Activated B cell treated with CpG ODN at 0.5 μM for 24 hours (primary cell): Measurements from ENCODE around the gene WBP1. TPM values are rescaled to one million over a fixed set of nuclear protein-coding genes. Genes with fewer than 3 reads are reported as not detected.

Source experiments
- ATAC-seq: fragments of 200-7000 bp; cut with Tn5 transposase; one replicate; pipeline ENCODE4 v1.10.0; 2021; ENCODE audit warnings: low read depth, mild to moderate bottlenecking, moderate library complexity
- CTCF ChIA-PET: fragments of 350-600 bp; sonication (Branson Sonifier 250); formaldehyde crosslinking; loops from one replicate; lab custom pipeline; 2021; ENCODE audit warnings: antibody characterized with exemption; lab: Charles Lee
- POLR2A ChIA-PET: fragments of 350-600 bp; sonication (Branson Sonifier 250); formaldehyde crosslinking; loops from one replicate; lab custom pipeline; 2021; ENCODE audit warnings: antibody characterized with exemption; lab: Charles Lee
- DNase-seq: peaks from one replicate; pipeline ENCODE4 v3.0.0; 2022
- H3K27ac Mint-ChIP-seq: one replicate; pipeline ENCODE4 v1.8.0; 2020; ENCODE audit warnings: mixed read lengths
- H3K27me3 Mint-ChIP-seq: one replicate; pipeline ENCODE4 v1.8.0; 2021; ENCODE audit warnings: mixed read lengths
- H3K36me3 Mint-ChIP-seq: one replicate; pipeline ENCODE4 v1.8.0; 2021; ENCODE audit warnings: low read depth, mixed read lengths
- H3K4me1 Mint-ChIP-seq: one replicate; pipeline ENCODE4 v1.8.0; 2021; ENCODE audit warnings: mixed read lengths
- H3K4me3 Mint-ChIP-seq: one replicate; pipeline ENCODE4 v1.8.0; 2020; ENCODE audit warnings: mild to moderate bottlenecking, mixed read lengths
- H3K9me3 Mint-ChIP-seq: one replicate; pipeline ENCODE4 v1.8.0; 2020; ENCODE audit warnings: mixed read lengths
- CTCF ChIP-seq: fragments of 200-600 bp; IDR thresholded peaks from one replicate; pipeline ENCODE4 v1.8.0; 2022; ENCODE audit warnings: antibody characterized with exemption, mild to moderate bottlenecking
- intact Hi-C: fragments of 100-400 bp; cut with micrococcal nuclease; formaldehyde crosslinking; loops from one replicate; pipeline ENCODE4 v1.15.1; 2024
- total RNA-seq: library from RNA; stranded (reverse); gene quantifications from 2 replicates; pipeline ENCODE4 v1.2.3, GENCODE V29; 2022

Gene WBP1
- total RNA-seq, 1 donor from 2014 or later, result 65.3 TPM

GRCh38 chr2:74426181-74426758 lies 32.0 kb upstream of the WBP1 start:
- H3K27me3 Mint-ChIP-seq, result no peaks in the 10 kb centered on the region
- H3K4me3 Mint-ChIP-seq, result no peak overlapping the region
- ATAC-seq (no peak), DNase-seq (no peak)
- CTCF ChIA-PET, result no interaction called here
- peaks cover 6% of the 10 kb centered on the region for H3K4me1 Mint-ChIP-seq
- no peak overlapping the region for H3K27ac Mint-ChIP-seq
- peaks cover 32% of the 10 kb centered on the region for H3K36me3 Mint-ChIP-seq
- intact Hi-C loops, result no loop called here
- TF ChIP-seq CTCF, result no peak
- POLR2A ChIA-PET, result no interaction called here
- H3K9me3 Mint-ChIP-seq, result no peaks in the 10 kb centered on the region

GRCh38 chr2:74427551-74427950 lies 30.7 kb upstream of the WBP1 start:
- Mint-ChIP-seq H3K27me3 (no peaks in the 10 kb centered on the region), H3K36me3 (peaks cover 30% of the 10 kb centered on the region), H3K9me3 (no peaks in the 10 kb centered on the region), H3K4me3 (no peak overlapping the region), H3K4me1 (no peaks in the 10 kb centered on the region), H3K27ac (no peak overlapping the region)
- TF ChIP-seq CTCF, result no peak
- CTCF ChIA-PET, result no interaction called here
- ATAC-seq (no peak), DNase-seq (no peak)
- intact Hi-C loops, result no loop called here
- POLR2A ChIA-PET, result interaction anchor here (0.5 kb wide), 1 partner anchor 45 kb away, joined by 5 read pairs; no protein-coding TSS in a partner anchor

GRCh38 chr2:74428675-74429074 lies 29.6 kb upstream of the WBP1 start:
- Mint-ChIP-seq H3K27me3 (no peaks in the 10 kb centered on the region), H3K4me1 (no peaks in the 10 kb centered on the region), H3K27ac (no peak overlapping the region), H3K4me3 (no peak overlapping the region), H3K36me3 (peaks cover 30% of the 10 kb centered on the region), H3K9me3 (no peaks in the 10 kb centered on the region)
- ChIA-PET POLR2A (interaction anchor here (0.5 kb wide), 1 partner anchor 141 kb away, joined by 4 read pairs; no protein-coding TSS in a partner anchor), CTCF (no interaction called here)
- no peak for DNase-seq
- TF ChIP-seq CTCF, result no peak
- ATAC-seq, result no peak
- intact Hi-C loops, result no loop called here

- no peak overlapping the region for H3K27ac Mint-ChIP-seq
- H3K4me3 Mint-ChIP-seq, result no peak overlapping the region
- POLR2A ChIA-PET, result no interaction called here
- ATAC-seq, result no peak
- CTCF ChIA-PET, result no interaction called here
- no peaks in the 10 kb centered on the region for H3K27me3 Mint-ChIP-seq
- intact Hi-C loops, result no loop called here
- H3K36me3 Mint-ChIP-seq, result peaks cover 27% of the 10 kb centered on the region
- TF ChIP-seq CTCF, result no peak
- no peaks in the 10 kb centered on the region for H3K4me1 Mint-ChIP-seq
- DNase-seq, result no peak
- H3K9me3 Mint-ChIP-seq, result no peaks in the 10 kb centered on the region
Measured at GRCh38 chr2:74429487-74430451, 28.5 kb upstream of the WBP1 start.

- Mint-ChIP-seq H3K36me3 (peaks cover 20% of the 10 kb centered on the region), H3K4me1 (no peaks in the 10 kb centered on the region), H3K4me3 (no peak overlapping the region), H3K27ac (no peak overlapping the region), H3K27me3 (no peaks in the 10 kb centered on the region), H3K9me3 (no peaks in the 10 kb centered on the region)
- DNase-seq (no peak), ATAC-seq (no peak)
- TF ChIP-seq CTCF, result no peak
- intact Hi-C loops, result no loop called here
- CTCF ChIA-PET, result no interaction called here
- POLR2A ChIA-PET, result interaction anchor here (1.3 kb wide), 1 partner anchor 9 kb away, joined by 3 read pairs; no protein-coding TSS in a partner anchor
Measured at GRCh38 chr2:74430502-74430901, 27.7 kb upstream of the WBP1 start.
